MM.1S (cell line): ENCODE measurements around the gene TNF.

Experiments used
- CTCF ChIP-seq: fragments of 300-600 bp; sonication (generic); IDR thresholded peaks from 2 replicates; pipeline ENCODE4 v1.5.1; 2016; ENCODE audit warnings: antibody characterized with exemption, low read length, mixed read lengths
- EZH2 ChIP-seq: fragments of 300-600 bp; sonication (generic); optimal IDR thresholded peaks from 2 replicates; pipeline ENCODE3; 2017; ENCODE audit warnings: low read depth, mild to moderate bottlenecking, antibody characterized with exemption, low read length, mixed read lengths

DNA sequence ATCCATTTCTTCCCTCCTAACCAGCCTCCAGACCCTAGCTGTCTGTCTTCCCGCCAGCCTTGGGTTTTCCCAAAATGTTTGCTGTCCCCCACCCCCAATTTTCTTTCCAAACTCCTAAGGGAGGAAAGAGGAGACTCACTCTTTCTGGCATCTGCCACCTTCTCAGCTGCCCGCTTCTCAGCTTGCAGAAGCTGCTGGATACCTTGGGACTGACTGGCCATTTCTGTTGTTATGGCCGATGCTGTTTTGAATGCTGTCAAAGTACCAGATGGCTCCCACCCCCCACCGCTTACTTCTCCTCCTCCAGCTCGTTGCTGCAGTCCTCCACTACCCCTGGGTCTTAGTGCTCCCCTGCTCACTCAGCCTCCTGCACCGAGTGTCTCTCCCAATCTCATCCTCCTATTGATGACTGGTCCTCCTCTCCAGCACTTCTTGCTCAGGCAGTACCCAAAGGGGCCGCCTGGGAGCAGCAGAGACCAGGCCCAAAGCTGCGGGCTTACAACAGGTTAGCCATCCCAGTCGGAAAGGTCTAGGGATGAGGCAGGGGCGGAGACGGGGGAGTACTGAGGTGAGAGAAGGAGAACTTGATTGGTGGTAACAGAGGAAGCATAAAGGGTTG lies 28.9 kb upstream of the TNF start, which contains the start of gene ATP6V1G2:
- peak; percentile 98 for TF ChIP-seq CTCF
- TF ChIP-seq EZH2: no peak
